ENCODE results near the gene PRSS36.
"Not testable (repeated sequence)": the region's sequence is repeated elsewhere in the genome, so short reads cannot be mapped to it uniquely, and the experiment has no call there.

DNA sequence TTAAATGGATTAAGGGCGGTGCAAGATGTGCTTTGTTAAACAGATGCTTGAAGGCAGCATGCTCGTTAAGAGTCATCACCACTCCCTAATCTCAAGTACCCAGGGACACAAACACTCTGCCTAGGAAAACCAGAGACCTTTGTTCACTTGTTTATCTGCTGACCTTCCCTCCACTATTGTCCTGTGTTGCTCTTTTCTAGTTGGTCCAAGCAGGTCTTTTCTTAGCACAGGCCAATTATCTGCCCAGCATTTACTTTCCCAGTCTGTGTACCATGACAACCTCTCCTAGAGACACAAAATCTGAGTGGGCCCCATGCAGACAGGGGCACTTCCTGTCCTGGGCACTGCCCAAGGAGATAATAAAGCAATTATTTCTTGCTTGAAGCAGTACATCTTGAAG lies 20.2 kb upstream of the PRSS36 start:
- not testable (repeated sequence) for TF ChIP-seq ZNF621, ZBTB20, ZNF146, CTCF, KLF16 (tag by site-specific recombination; IDR thresholded peaks at IDR 0.05)
- TF ChIP-seq, protein P1, sequence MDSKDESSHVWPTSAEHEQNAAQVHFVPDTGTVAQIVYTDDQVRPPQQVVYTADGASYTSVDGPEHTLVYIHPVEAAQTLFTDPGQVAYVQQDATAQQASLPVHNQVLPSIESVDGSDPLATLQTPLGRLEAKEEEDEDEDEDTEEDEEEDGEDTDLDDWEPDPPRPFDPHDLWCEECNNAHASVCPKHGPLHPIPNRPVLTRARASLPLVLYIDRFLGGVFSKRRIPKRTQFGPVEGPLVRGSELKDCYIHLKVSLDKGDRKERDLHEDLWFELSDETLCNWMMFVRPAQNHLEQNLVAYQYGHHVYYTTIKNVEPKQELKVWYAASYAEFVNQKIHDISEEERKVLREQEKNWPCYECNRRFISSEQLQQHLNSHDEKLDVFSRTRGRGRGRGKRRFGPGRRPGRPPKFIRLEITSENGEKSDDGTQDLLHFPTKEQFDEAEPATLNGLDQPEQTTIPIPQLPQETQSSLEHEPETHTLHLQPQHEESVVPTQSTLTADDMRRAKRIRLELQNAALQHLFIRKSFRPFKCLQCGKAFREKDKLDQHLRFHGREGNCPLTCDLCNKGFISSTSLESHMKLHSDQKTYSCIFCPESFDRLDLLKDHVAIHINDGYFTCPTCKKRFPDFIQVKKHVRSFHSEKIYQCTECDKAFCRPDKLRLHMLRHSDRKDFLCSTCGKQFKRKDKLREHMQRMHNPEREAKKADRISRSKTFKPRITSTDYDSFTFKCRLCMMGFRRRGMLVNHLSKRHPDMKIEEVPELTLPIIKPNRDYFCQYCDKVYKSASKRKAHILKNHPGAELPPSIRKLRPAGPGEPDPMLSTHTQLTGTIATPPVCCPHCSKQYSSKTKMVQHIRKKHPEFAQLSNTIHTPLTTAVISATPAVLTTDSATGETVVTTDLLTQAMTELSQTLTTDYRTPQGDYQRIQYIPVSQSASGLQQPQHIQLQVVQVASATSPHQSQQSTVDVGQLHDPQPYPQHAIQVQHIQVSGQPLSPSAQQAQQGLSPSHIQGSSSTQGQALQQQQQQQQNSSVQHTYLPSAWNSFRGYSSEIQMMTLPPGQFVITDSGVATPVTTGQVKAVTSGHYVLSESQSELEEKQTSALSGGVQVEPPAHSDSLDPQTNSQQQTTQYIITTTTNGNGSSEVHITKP (tag by site-specific recombination; IDR thresholded peaks at IDR 0.05), result not testable (repeated sequence)
